ENCODE measurements around the gene UGT1A8. TPM values are rescaled to one million over a fixed set of nuclear protein-coding genes. Genes with fewer than 3 reads are reported as not detected.

Gene UGT1A8
- total and polyA plus RNA-seq, 2 of the 4 experiments (the other 2 are of a cell fraction) = not detected

- WGBS, 2 experiments (ENCODE audit: extremely low coverage in 2 of 2, insufficient read length in 1 of 2) = no CpG with 5 or more reads among the region's 6 CpGs
- Histone ChIP-seq H3K4me3 (ENCODE audit: insufficient read depth, low read depth, low read length) (no peak overlapping the region), H3K18ac (ENCODE audit: low read depth, low read length) (no peak overlapping the region), H3K4me2 (ENCODE audit: low read depth, low read length) (no peak overlapping the region), H2BK20ac (ENCODE audit: low read depth, low read length) (no peak overlapping the region), H4K8ac (ENCODE audit: low read depth in 2 of 2, low read length in 2 of 2) (no peak overlapping the region), H3K36me3 (ENCODE audit: control insufficient read depth, insufficient read depth, low read length) (no peaks in the 10 kb centered on the region), H2AK9ac (replicated peaks; ENCODE audit: low read depth, low read length, poor library complexity) (no peak overlapping the region), H2BK15ac (ENCODE audit: low read depth, low read length) (no peak overlapping the region), H3K56ac (ENCODE audit: extremely low read depth, insufficient read depth, low read length) (no peak overlapping the region), H4K5ac (ENCODE audit: low read depth, low read length) (no peak overlapping the region), H3K79me1 (ENCODE audit: low read depth in 1 of 2, low read length in 2 of 2) (no peaks in the 10 kb centered on the region), H3K4me1 (ENCODE audit: control insufficient read depth, insufficient read depth, low read length) (no peaks in the 10 kb centered on the region), H2AFZ (replicated peaks; ENCODE audit: low read length, poor library complexity) (no peak overlapping the region), H3K27me3 (ENCODE audit: control insufficient read depth, insufficient read depth, low read length) (peaks cover 5% of the 10 kb centered on the region; the same call in 1 of the 2 replicates), H3K14ac (replicated peaks; ENCODE audit: low read depth, low read length) (no peak overlapping the region), H3K4ac (ENCODE audit: low read depth, low read length) (no peak overlapping the region), H4K91ac (ENCODE audit: insufficient read depth, low read depth, low read length) (no peak overlapping the region), H3K9me1 (ENCODE audit: insufficient read depth, low read length) (no peaks in the 10 kb centered on the region), H3K9me3 (ENCODE audit: control insufficient read depth, insufficient read depth, low read length) (no peaks in the 10 kb centered on the region), H3K23ac (ENCODE audit: low read depth, low read length) (no peak overlapping the region), H2AK5ac (ENCODE audit: low read depth, low read length) (no peak overlapping the region), H2BK120ac (ENCODE audit: low read depth, low read length) (no peak overlapping the region), H4K20me1 (ENCODE audit: insufficient read depth, low read length) (no peaks in the 10 kb centered on the region), H3K9ac (ENCODE audit: low read depth, low read length) (no peak overlapping the region), H2BK5ac (ENCODE audit: low read depth, low read length, poor library complexity, severe bottlenecking) (no peak overlapping the region), H3K27ac (ENCODE audit: insufficient read depth, low read length) (no peak overlapping the region)
- ChIA-PET POLR2A (ENCODE audit: unreplicated experiment) (no interaction called here), CTCF (no interaction called here)
- TF ChIP-seq RAD21 (IDR thresholded peaks at IDR 0.05; ENCODE audit: low read length) = no peak
- TF ChIP-seq CEBPB (IDR thresholded peaks at IDR 0.05; ENCODE audit: low read depth, low read length) = no peak
- no peak for TF ChIP-seq RCOR1 (IDR thresholded peaks at IDR 0.05; ENCODE audit: insufficient replicate concordance, low read length)
- no peak for TF ChIP-seq ELK1 (IDR thresholded peaks at IDR 0.05; ENCODE audit: borderline replicate concordance, low read depth, low read length)
- no peak for TF ChIP-seq POLR2A (IDR thresholded peaks at IDR 0.05; ENCODE audit: low read depth, low read length)
- no peak for TF ChIP-seq USF2 (IDR thresholded peaks at IDR 0.05; ENCODE audit: low read depth, low read length)
- no peak for TF ChIP-seq CHD1 (IDR thresholded peaks at IDR 0.05; ENCODE audit: low read depth, low read length)
- no peak for TF ChIP-seq CTCF (conservative IDR thresholded peaks at IDR 0.05; ENCODE audit: low read depth, low read length)
- no peak for TF ChIP-seq NFE2L2 (IDR thresholded peaks at IDR 0.05; ENCODE audit: low read depth, low read length)
- no peak for TF ChIP-seq FOS (IDR thresholded peaks at IDR 0.05; ENCODE audit: low read depth, low read length)
- no peak for TF ChIP-seq MAZ (IDR thresholded peaks at IDR 0.05; ENCODE audit: borderline replicate concordance, low read depth, low read length)
- no peak for TF ChIP-seq MAFK (IDR thresholded peaks at IDR 0.05; ENCODE audit: low read depth, low read length)
- TF ChIP-seq BHLHE40 (IDR thresholded peaks at IDR 0.05; ENCODE audit: low read depth, low read length) = no peak
- no peak for TF ChIP-seq SMC3 (IDR thresholded peaks at IDR 0.05; ENCODE audit: low read depth, low read length)
- TF ChIP-seq RFX5 (IDR thresholded peaks at IDR 0.05; ENCODE audit: low read depth, low read length) = no peak
- no peak for TF ChIP-seq MXI1 (IDR thresholded peaks at IDR 0.05; ENCODE audit: borderline replicate concordance, low read depth, low read length)
- ATAC-seq (ENCODE audit: low read depth) = no peak
- intact Hi-C loops (cut with micrococcal nuclease) (no loop called here), in situ Hi-C loops (cut with MboI; ENCODE audit: low sequenced_read_pairs) (no loop called here), dilution Hi-C loops (cut with HindIII; ENCODE audit: low sequenced_read_pairs, unreplicated experiment) (no loop called here)
- no peak for DNase-seq
- no TSS peak for BruUV-seq (replicated peaks)
Measured at GRCh38 chr2:233815861-233816260, 198.4 kb downstream of the UGT1A8 start.

All from IMR-90 (cell line).